Measurements from ENCODE around the gene SLAMF1.

SLAMF1 gene

GRCh38 chr1:160640359-160641123 lies 6.3 kb downstream of the SLAMF1 start:
- Mint-ChIP-seq H3K27me3 (ENCODE audit: low read depth) (no peaks in the 10 kb centered on the region), H3K4me1 (ENCODE audit: low read depth) (peaks cover 79% of the 10 kb centered on the region), H3K9me3 (no peaks in the 10 kb centered on the region), H3K4me3 (peak overlapping the region; percentile 90), H3K27ac (peak overlapping the region; percentile 98), H3K36me3 (ENCODE audit: low read depth) (peaks cover 79% of the 10 kb centered on the region)
- peak; percentile 59 for DNase-seq (ENCODE audit: low spot score)

GRCh38 chr1:160639652-160640051 lies 7.2 kb downstream of the SLAMF1 start:
- Mint-ChIP-seq H3K36me3 (ENCODE audit: low read depth) (peaks cover 79% of the 10 kb centered on the region), H3K27me3 (ENCODE audit: low read depth) (no peaks in the 10 kb centered on the region), H3K4me3 (peak overlapping the region; percentile 78), H3K4me1 (ENCODE audit: low read depth) (peaks cover 82% of the 10 kb centered on the region), H3K9me3 (no peaks in the 10 kb centered on the region), H3K27ac (peak overlapping the region; percentile 93)
- DNase-seq (ENCODE audit: low spot score) = no peak

- Mint-ChIP-seq H3K27ac (peak overlapping the region; percentile 93), H3K27me3 (ENCODE audit: low read depth) (no peaks in the 10 kb centered on the region), H3K4me1 (ENCODE audit: low read depth) (peaks cover 82% of the 10 kb centered on the region), H3K36me3 (ENCODE audit: low read depth) (peaks cover 79% of the 10 kb centered on the region), H3K4me3 (peak overlapping the region; percentile 78), H3K9me3 (no peaks in the 10 kb centered on the region)
- no peak for DNase-seq (ENCODE audit: low spot score)
Measured at GRCh38 chr1:160638926-160639325, 7.9 kb downstream of the SLAMF1 start.

GRCh38 chr1:160638540-160638857 lies 8.3 kb downstream of the SLAMF1 start:
- Mint-ChIP-seq H3K36me3 (ENCODE audit: low read depth) (peaks cover 81% of the 10 kb centered on the region), H3K27ac (peak overlapping the region; percentile 93), H3K9me3 (no peaks in the 10 kb centered on the region), H3K4me3 (peak overlapping the region; percentile 78), H3K4me1 (ENCODE audit: low read depth) (peaks cover 82% of the 10 kb centered on the region), H3K27me3 (ENCODE audit: low read depth) (no peaks in the 10 kb centered on the region)
- DNase-seq (ENCODE audit: low spot score) = no peak

- H3K4me3 Mint-ChIP-seq = peak overlapping the region; percentile 78
- H3K27ac Mint-ChIP-seq = peak overlapping the region; percentile 93
- no peaks in the 10 kb centered on the region for H3K9me3 Mint-ChIP-seq
- peaks cover 82% of the 10 kb centered on the region for H3K4me1 Mint-ChIP-seq (ENCODE audit: low read depth)
- peak; percentile 61 for DNase-seq (ENCODE audit: low spot score)
- H3K27me3 Mint-ChIP-seq (ENCODE audit: low read depth) = no peaks in the 10 kb centered on the region
- H3K36me3 Mint-ChIP-seq (ENCODE audit: low read depth) = peaks cover 81% of the 10 kb centered on the region
Measured at GRCh38 chr1:160637821-160638539, 8.9 kb downstream of the SLAMF1 start.

GRCh38 chr1:160637065-160637464 lies 9.8 kb downstream of the SLAMF1 start:
- H3K9me3 Mint-ChIP-seq = no peaks in the 10 kb centered on the region
- DNase-seq (ENCODE audit: low spot score) = no peak
- H3K27me3 Mint-ChIP-seq (ENCODE audit: low read depth) = no peaks in the 10 kb centered on the region
- H3K4me3 Mint-ChIP-seq = peak overlapping the region; percentile 78
- H3K27ac Mint-ChIP-seq = peak overlapping the region; percentile 93
- peaks cover 79% of the 10 kb centered on the region for H3K4me1 Mint-ChIP-seq (ENCODE audit: low read depth)
- peaks cover 85% of the 10 kb centered on the region for H3K36me3 Mint-ChIP-seq (ENCODE audit: low read depth)

- H3K36me3 Mint-ChIP-seq (ENCODE audit: low read depth) = peaks cover 88% of the 10 kb centered on the region
- H3K27ac Mint-ChIP-seq = no peak overlapping the region
- peak overlapping the region; percentile 78 for H3K4me3 Mint-ChIP-seq
- H3K27me3 Mint-ChIP-seq (ENCODE audit: low read depth) = no peaks in the 10 kb centered on the region
- H3K9me3 Mint-ChIP-seq = peaks cover 3% of the 10 kb centered on the region
- peaks cover 78% of the 10 kb centered on the region for H3K4me1 Mint-ChIP-seq (ENCODE audit: low read depth)
- no peak for DNase-seq (ENCODE audit: low spot score)
Measured at GRCh38 chr1:160636547-160636946, 10.3 kb downstream of the SLAMF1 start.

GRCh38 chr1:160636076-160636475 lies 10.8 kb downstream of the SLAMF1 start:
- no peak for DNase-seq (ENCODE audit: low spot score)
- Mint-ChIP-seq H3K9me3 (peaks cover 3% of the 10 kb centered on the region), H3K27me3 (ENCODE audit: low read depth) (no peaks in the 10 kb centered on the region), H3K36me3 (ENCODE audit: low read depth) (peaks cover 90% of the 10 kb centered on the region), H3K4me3 (no peak overlapping the region), H3K27ac (no peak overlapping the region), H3K4me1 (ENCODE audit: low read depth) (peaks cover 80% of the 10 kb centered on the region)

- H3K27ac Mint-ChIP-seq = peak overlapping the region; percentile 85
- peaks cover 3% of the 10 kb centered on the region for H3K9me3 Mint-ChIP-seq
- H3K4me1 Mint-ChIP-seq (ENCODE audit: low read depth) = peaks cover 82% of the 10 kb centered on the region
- no peak for DNase-seq (ENCODE audit: low spot score)
- H3K27me3 Mint-ChIP-seq (ENCODE audit: low read depth) = no peaks in the 10 kb centered on the region
- no peak overlapping the region for H3K4me3 Mint-ChIP-seq
- peaks cover 94% of the 10 kb centered on the region for H3K36me3 Mint-ChIP-seq (ENCODE audit: low read depth)
Measured at GRCh38 chr1:160634543-160635491, 12.0 kb downstream of the SLAMF1 start.

GRCh38 chr1:160633330-160633903 lies 13.4 kb downstream of the SLAMF1 start:
- Mint-ChIP-seq H3K27me3 (ENCODE audit: low read depth) (no peaks in the 10 kb centered on the region), H3K4me1 (ENCODE audit: low read depth) (peaks cover 83% of the 10 kb centered on the region), H3K4me3 (peak overlapping the region; percentile 72), H3K9me3 (peaks cover 3% of the 10 kb centered on the region), H3K27ac (peak overlapping the region; percentile 85), H3K36me3 (ENCODE audit: low read depth) (peaks cover 90% of the 10 kb centered on the region)
- DNase-seq (ENCODE audit: low spot score) = no peak

- Mint-ChIP-seq H3K9me3 (peaks cover 3% of the 10 kb centered on the region), H3K4me3 (peak overlapping the region; percentile 32), H3K36me3 (ENCODE audit: low read depth) (peaks cover 91% of the 10 kb centered on the region), H3K27me3 (ENCODE audit: low read depth) (no peaks in the 10 kb centered on the region), H3K27ac (peak overlapping the region; percentile 99), H3K4me1 (ENCODE audit: low read depth) (peaks cover 83% of the 10 kb centered on the region)
- DNase-seq (ENCODE audit: low spot score) = no peak
Measured at GRCh38 chr1:160631983-160632625, 14.7 kb downstream of the SLAMF1 start.

- Mint-ChIP-seq H3K9me3 (peaks cover 3% of the 10 kb centered on the region), H3K36me3 (ENCODE audit: low read depth) (peaks cover 88% of the 10 kb centered on the region), H3K27me3 (ENCODE audit: low read depth) (no peaks in the 10 kb centered on the region), H3K4me3 (peak overlapping the region; percentile 76), H3K27ac (peak overlapping the region; percentile 99), H3K4me1 (ENCODE audit: low read depth) (peaks cover 89% of the 10 kb centered on the region)
- DNase-seq (ENCODE audit: low spot score) = no peak
Measured at GRCh38 chr1:160630523-160631451, 16.1 kb downstream of the SLAMF1 start.

Data from T-helper 2 cell treated with Interferon-gamma antibody and Interleukin-4, amounts not matched to agents 5 μg/mL and 100 μg/mL, for 36 hours (primary cell).